Psoas muscle (tissue), 8 donors: ENCODE results near the gene CACNA1C. TPM values are rescaled to one million over a fixed set of nuclear protein-coding genes. Genes with fewer than 3 reads are reported as not detected.
"Not testable (repeated sequence)": the region's sequence is repeated elsewhere in the genome, so short reads cannot be mapped to it uniquely, and the experiment has no call there.

Experiments
- ATAC-seq, 4 donors: fragments of 200-7000 bp; cut with Tn5 transposase; one replicate each; pipeline ENCODE4 v1.9.1; 2020; ENCODE audit warnings: moderate library complexity in 3 of 4, mild to moderate bottlenecking in 2 of 4
- DNase-seq, 2 donors: peaks; one replicate each; pipeline ENCODE4 v3.0.0-alpha.2; 2020
- H3K27ac ChIP-seq: fragments of 200-600 bp; one replicate; pipeline ENCODE4 v1.8.0; 2022
- H3K27me3 ChIP-seq, 3 donors: fragments of 200-600 bp in 1 of 3; one replicate each; pipeline versions ENCODE4 v1.6.1 to v1.8.0; 2013 to 2022; ENCODE audit warnings: low read length in 2 of 3, mild to moderate bottlenecking in 2 of 3, moderate library complexity in 1 of 3; ENCODE audit not compliant: insufficient read depth in 3 of 3
- H3K36me3 ChIP-seq, 2 donors: fragments of 200-600 bp in 1 of 2; one replicate each; pipeline versions ENCODE4 v1.6.1 to v1.8.0; 2013 to 2022; ENCODE audit warnings: low read depth in 1 of 2, mild to moderate bottlenecking in 1 of 2, moderate library complexity in 1 of 2; ENCODE audit not compliant: insufficient read depth in 1 of 2
- H3K4me1 ChIP-seq: fragments of 200-600 bp; one replicate; pipeline ENCODE4 v1.8.0; 2022
- H3K4me3 ChIP-seq: fragments of 200-600 bp; one replicate; pipeline ENCODE4 v1.8.0; 2022; ENCODE audit warnings: mild to moderate bottlenecking
- H3K9me3 ChIP-seq: fragments of 200-600 bp; one replicate; pipeline ENCODE4 v1.8.0; 2022
- whole genome bisulfite sequencing, 3 donors: extraction: QIAGEN DNeasy Blood & Tissue Kit; methylation state at CpG; one replicate each; pipeline versions ENCODE4 v1.1.6 to v1.1.7; 2013; 5-methylcytosine and 5-hydroxymethylcytosine counted together
- intact Hi-C, 2 donors: fragments of 100-400 bp; cut with DNase I; formaldehyde crosslinking; loops; one replicate each; pipeline versions ENCODE4 v1.11.0 to v1.14.2; 2022
- polyA plus RNA-seq, 3 donors: library from polyadenylated mRNA; stranded (reverse); fragments of 200-250 nt; gene quantifications; one replicate each; pipeline ENCODE4 v1.2.3, GENCODE V29; 2013
- total RNA-seq, 4 donors: library from RNA; stranded (reverse); fragmentation: NEBNext Ultra II Directional in 2 of 4; extraction: Animal tissue kit (Norgen Biotek cat#: 25700) in 2 of 4; gene quantifications; one replicate each; pipeline versions ENCODE4 v1.2.1 to v1.2.4, GENCODE V29; 2021 to 2023
- TF ChIP-seq, protein P1 (sequence below): fragments of 200-600 bp; IDR thresholded peaks from one replicate; pipeline ENCODE4 v1.8.0; 2022; ENCODE audit warnings: antibody characterized with exemption
- donor health status: healthy with polysubstance abuse.
- donor health status: DM: no; HTN: no; CAD: no; lungs with moderate emphysema.
- donor health status: Bipolar disorder and iron deficiency.
- donor health status: healthy.
- donor health status: DM: yes; HTN: yes; CAD: no.
- donor health status: DM: no; HTN: no; CAD: no.
- donor health status: DM: no; HTN: no; CAD: no.
- donor health status: DM: yes; HTN: yes; CAD: no.

Gene CACNA1C
- total and polyA plus RNA-seq, 7 donors = 0.26 to 2.9 (median 0.95) TPM

DNA sequence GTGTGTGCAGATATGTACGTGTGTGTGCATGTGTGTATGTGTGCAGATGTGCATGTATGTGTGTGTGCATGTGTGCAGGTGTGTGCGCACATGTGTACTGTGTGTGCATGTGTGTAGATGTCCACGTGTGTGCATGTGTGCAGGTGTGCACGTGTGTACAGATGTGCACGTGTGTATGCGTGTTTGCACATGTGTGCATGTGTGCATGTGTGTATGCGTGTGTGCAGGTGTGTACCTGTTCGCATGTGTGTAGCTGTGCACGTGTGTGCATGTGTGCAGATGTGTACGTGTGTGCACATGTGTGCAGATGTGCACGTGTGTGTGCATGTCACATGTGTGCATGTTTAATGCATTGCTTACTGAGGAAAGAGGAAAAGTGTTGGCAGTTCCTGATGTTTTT, 686.3 kb downstream of the CACNA1C start:
- no peaks in the 10 kb centered on the region for H3K4me1 ChIP-seq
- ATAC-seq (no peak), DNase-seq (no peak)
- no peak overlapping the region for H3K4me3 ChIP-seq
- H3K27ac ChIP-seq = no peak overlapping the region
- WGBS, 3 donors = 81 to 86% (median 84%) methylated on average over 11 of the region's 11 CpGs
- H3K36me3 ChIP-seq = no peaks in the 10 kb centered on the region
- H3K27me3 ChIP-seq = peaks cover 0 to 3% (median 2%) of the 10 kb centered on the region in 3 donors
- intact Hi-C loops = no loop called here
- no peaks in the 10 kb centered on the region for H3K9me3 ChIP-seq
- TF ChIP-seq, protein P1, sequence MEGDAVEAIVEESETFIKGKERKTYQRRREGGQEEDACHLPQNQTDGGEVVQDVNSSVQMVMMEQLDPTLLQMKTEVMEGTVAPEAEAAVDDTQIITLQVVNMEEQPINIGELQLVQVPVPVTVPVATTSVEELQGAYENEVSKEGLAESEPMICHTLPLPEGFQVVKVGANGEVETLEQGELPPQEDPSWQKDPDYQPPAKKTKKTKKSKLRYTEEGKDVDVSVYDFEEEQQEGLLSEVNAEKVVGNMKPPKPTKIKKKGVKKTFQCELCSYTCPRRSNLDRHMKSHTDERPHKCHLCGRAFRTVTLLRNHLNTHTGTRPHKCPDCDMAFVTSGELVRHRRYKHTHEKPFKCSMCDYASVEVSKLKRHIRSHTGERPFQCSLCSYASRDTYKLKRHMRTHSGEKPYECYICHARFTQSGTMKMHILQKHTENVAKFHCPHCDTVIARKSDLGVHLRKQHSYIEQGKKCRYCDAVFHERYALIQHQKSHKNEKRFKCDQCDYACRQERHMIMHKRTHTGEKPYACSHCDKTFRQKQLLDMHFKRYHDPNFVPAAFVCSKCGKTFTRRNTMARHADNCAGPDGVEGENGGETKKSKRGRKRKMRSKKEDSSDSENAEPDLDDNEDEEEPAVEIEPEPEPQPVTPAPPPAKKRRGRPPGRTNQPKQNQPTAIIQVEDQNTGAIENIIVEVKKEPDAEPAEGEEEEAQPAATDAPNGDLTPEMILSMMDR = no peak

- intact Hi-C loops = no loop called here
- TF ChIP-seq, protein P1 = no peak
Observed at GRCh38 chr12:2739832-2740641, 687.2 kb downstream of the CACNA1C start.

DNA sequence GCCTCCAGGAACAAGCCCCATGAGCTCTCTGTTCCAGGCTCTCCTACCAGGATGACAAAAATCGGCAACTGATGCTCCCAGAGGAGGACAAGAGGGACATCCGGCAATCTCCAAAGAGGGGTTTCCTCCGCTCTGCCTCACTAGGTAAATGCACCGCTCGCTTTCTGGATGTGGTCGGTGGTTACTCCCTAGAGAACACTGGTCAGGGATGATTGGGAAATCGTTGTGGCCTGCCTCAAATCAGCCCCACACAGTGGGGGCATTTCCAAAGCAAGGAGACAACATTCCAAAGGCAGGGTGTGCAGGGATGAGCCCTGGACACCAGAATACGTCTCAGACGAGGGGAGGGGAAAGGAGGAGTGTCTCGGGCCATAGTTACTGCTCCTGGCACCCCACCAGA, 689.2 kb downstream of the CACNA1C start:
- H3K4me1 ChIP-seq, H3K27ac ChIP-seq, H3K36me3 ChIP-seq, H3K27me3 ChIP-seq, ATAC-seq, intact Hi-C loops, H3K9me3 ChIP-seq, DNase-seq, H3K4me3 ChIP-seq: not testable (repeated sequence)
- 54 to 66% (median 55%) methylated on average over 5 to 10 of the region's 10 CpGs for WGBS, 3 donors

More at GRCh38 chr12:2739832-2740641, 687.2 kb downstream of the CACNA1C start:
- Histone ChIP-seq H3K27me3 (peaks cover 0 to 3% (median 0%) of the 10 kb centered on the region in 3 donors), H3K4me3 (no peak overlapping the region), H3K4me1 (no peaks in the 10 kb centered on the region), H3K36me3 (no peaks in the 10 kb centered on the region), H3K27ac (no peak overlapping the region), H3K9me3 (no peaks in the 10 kb centered on the region)
- 47 to 52% (median 52%) methylated on average over 11 of the region's 11 CpGs for WGBS, 3 donors
- DNase-seq (no peak), ATAC-seq (no peak)

DNA sequence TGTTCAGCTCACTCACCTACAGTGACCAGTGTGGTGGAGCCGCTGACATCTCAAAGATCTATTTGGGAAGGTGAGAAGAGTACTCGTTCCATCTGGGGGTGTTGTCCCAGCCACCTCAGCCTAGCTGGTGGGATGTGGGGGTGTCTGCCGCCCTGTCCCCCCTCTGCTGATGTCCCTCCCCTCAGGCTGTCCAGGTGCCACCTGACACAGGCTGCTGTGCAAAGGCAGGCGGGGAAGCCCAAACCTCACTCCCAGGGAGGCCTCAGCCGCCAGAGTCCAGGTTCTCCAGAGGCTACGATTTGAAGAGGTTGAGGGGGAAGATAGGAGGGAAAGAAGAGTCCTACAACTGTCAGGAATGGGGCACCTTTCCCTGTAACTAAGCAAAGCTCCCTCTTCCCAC, 690.7 kb downstream of the CACNA1C start:
- intact Hi-C loops = no loop called here
- ATAC-seq (no peak), DNase-seq (no peak)
- H3K27ac ChIP-seq = no peak overlapping the region
- no peaks in the 10 kb centered on the region for H3K4me1 ChIP-seq
- H3K36me3 ChIP-seq = no peaks in the 10 kb centered on the region
- no peaks in the 10 kb centered on the region for H3K27me3 ChIP-seq
- TF ChIP-seq, protein P1 = no peak
- WGBS, 3 donors = 83 to 96% (median 91%) methylated on average over 6 of the region's 6 CpGs
- no peaks in the 10 kb centered on the region for H3K9me3 ChIP-seq
- H3K4me3 ChIP-seq = no peak overlapping the region

GRCh38 chr12:2745655-2746054, 692.9 kb downstream of the CACNA1C start:
- Histone ChIP-seq H3K4me1 (no peaks in the 10 kb centered on the region), H3K4me3 (no peak overlapping the region), H3K27me3 (no peaks in the 10 kb centered on the region), H3K9me3 (no peaks in the 10 kb centered on the region), H3K36me3 (no peaks in the 10 kb centered on the region), H3K27ac (no peak overlapping the region)
- TF ChIP-seq, protein P1 = no peak
- DNase-seq = no peak
- 52 to 63% (median 53%) methylated on average over 2 of the region's 2 CpGs for WGBS, 3 donors
- ATAC-seq = no peak
- intact Hi-C loops = no loop called here

Other genes starting within 250 kb of the CACNA1C start
- gene LRTM2, start 232.4 kb upstream of the CACNA1C start, total RNA-seq = not detected
- not detected for gene LRTM2, start 232.4 kb upstream of the CACNA1C start, polyA plus RNA-seq
- 1 to 10 TPM in 1 of 4 donors, under 1 TPM in 3; 0.91 to 1.8 (median 0.94) TPM for gene CACNA2D4, start 134.3 kb upstream of the CACNA1C start, total RNA-seq
- gene CACNA2D4, start 134.3 kb upstream of the CACNA1C start, polyA plus RNA-seq = 1 to 10 TPM in 1 of 3 donors, under 1 TPM in 2; 0.74 to 1.1 (median 0.90) TPM
- gene DCP1B, start 48.5 kb upstream of the CACNA1C start, total RNA-seq = 10 to 100 TPM in 1 of 4 donors, 1 to 10 TPM in 3; 8.7 to 13.8 (median 9.9) TPM
- gene DCP1B, start 48.5 kb upstream of the CACNA1C start, polyA plus RNA-seq = 10 to 100 TPM in 1 of 3 donors, 1 to 10 TPM in 2; 1.7 to 13.0 (median 8.4) TPM